Astrocyte of the cerebellum (primary cell): ENCODE data around the gene PHF23.
A peak's percentile ranks its signal among the peaks of the same experiment; 100 is the strongest.

Experiments used
- DNase-seq: peaks from one replicate; pipeline ENCODE4 v3.0.0-alpha.2; 2011; ENCODE audit warnings: low read depth
- H3K4me3 ChIP-seq: 2 replicates; pipeline ENCODE4 v1.5.1; 2011; ENCODE audit warnings: mild to moderate bottlenecking, low read depth, low read length, moderate library complexity
- in situ Hi-C: cut with HindIII; loops from 2 replicates; pipeline ENCODE4 v1.10.0; 2017; ENCODE audit warnings: low sequenced_read_pairs
- TF ChIP-seq, protein P1 (sequence below): IDR thresholded peaks from 2 replicates; pipeline ENCODE4 v1.5.1; 2012; ENCODE audit warnings: low read length, low read depth, moderate library complexity, mild to moderate bottlenecking; ENCODE audit errors: missing control alignments

The PHF23 gene

DNA sequence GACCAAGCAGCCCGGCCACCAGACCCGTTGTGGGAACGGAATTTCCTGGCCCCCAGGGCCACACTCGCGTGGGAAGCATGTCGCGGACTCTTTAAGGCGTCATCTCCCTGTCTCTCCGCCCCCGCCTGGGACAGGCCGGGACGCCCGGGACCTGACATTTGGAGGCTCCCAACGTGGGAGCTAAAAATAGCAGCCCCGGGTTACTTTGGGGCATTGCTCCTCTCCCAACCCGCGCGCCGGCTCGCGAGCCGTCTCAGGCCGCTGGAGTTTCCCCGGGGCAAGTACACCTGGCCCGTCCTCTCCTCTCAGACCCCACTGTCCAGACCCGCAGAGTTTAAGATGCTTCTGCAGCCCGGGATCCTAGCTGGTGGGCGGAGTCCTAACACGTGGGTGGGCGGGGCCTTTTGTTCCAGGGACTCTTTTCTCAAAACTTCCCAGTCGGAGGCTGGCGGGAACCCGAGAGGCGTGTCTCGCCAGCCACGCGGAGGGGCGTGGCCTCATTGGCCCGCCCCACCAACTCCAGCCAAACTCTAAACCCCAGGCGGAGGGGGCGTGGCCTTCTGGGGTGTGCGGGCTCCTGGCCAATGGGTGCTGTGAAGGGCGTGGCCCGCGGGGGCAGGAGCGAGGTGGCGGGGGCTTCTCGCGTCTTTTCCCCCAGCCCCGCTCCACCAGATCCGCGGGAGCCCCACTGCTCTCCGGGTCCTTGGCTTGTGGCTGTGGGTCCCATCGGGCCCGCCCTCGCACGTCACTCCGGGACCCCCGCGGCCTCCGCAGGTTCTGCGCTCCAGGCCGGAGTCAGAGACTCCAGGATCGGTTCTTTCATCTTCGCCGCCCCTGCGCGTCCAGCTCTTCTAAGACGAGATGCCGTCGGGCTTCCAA is 42.1 kb upstream of the PHF23 start, which contains the start of gene SLC2A4:
Gene SLC2A4 (plus strand): TSS at position 645 of the 879 bp plus-strand sequence. CDS start 217 bp downstream, at position 862.
- in situ Hi-C loops: no loop called here

DNA sequence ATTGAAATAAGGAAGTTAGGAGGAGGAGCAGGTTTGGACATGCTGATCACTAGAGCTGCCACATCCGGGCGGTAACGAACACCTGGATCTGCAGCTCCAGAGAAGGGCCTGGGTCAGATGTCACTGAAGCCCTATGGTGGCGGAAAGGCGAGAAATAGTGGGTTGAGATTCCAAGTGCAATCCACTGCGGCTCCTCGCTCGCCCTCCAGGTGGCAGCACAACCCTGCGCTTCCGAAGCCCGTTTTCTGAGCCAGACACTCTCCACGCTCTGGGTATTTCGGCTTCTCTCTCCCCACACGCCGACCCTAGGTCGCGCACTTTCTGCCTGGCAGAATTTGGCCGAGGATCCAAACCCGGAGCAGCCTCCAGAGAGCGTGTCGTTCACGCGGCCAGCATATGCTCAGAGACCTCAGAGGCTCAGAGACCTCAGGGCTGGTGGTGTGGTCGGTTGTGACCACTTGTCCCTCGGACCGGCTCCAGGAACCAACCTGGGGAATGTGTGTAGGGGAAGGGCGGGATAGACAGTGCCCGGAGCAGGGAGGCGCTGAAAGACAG is 41.3 kb upstream of the PHF23 start:
- peak; percentile 53 for DNase-seq
- in situ Hi-C loops: no loop called here
- TF ChIP-seq, protein P1, sequence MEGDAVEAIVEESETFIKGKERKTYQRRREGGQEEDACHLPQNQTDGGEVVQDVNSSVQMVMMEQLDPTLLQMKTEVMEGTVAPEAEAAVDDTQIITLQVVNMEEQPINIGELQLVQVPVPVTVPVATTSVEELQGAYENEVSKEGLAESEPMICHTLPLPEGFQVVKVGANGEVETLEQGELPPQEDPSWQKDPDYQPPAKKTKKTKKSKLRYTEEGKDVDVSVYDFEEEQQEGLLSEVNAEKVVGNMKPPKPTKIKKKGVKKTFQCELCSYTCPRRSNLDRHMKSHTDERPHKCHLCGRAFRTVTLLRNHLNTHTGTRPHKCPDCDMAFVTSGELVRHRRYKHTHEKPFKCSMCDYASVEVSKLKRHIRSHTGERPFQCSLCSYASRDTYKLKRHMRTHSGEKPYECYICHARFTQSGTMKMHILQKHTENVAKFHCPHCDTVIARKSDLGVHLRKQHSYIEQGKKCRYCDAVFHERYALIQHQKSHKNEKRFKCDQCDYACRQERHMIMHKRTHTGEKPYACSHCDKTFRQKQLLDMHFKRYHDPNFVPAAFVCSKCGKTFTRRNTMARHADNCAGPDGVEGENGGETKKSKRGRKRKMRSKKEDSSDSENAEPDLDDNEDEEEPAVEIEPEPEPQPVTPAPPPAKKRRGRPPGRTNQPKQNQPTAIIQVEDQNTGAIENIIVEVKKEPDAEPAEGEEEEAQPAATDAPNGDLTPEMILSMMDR: peak; percentile 89
- H3K4me3 ChIP-seq: peak overlapping the region; percentile 31

More for the DNA sequence above, 42.1 kb upstream of the PHF23 start, which contains the start of gene SLC2A4:
- H3K4me3 ChIP-seq: peak within 1 kb of the TSS; percentile 31
- DNase-seq: peak; percentile 67
- TF ChIP-seq, protein P1: no peak

DNA sequence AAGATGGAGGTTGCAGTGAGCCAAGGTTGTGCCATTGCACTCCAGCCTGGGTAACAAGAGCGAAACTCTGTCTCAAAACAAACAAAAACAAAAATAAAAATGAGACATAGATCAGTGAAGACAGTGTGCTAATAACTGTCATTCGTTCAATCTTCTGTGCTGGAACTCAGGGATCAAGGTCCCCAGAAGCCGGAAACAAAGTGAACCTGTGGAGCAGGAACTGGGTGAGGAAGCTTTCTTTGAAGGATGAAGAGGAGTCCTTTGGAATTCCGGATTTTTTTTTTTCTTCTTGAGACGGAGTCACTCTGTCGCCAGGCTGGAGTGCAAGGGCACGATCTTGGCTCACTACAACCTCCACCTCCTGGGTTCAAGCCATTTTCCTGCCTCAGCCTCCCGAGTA is 40.2 kb upstream of the PHF23 start:
- TF ChIP-seq, protein P1: no peak
- DNase-seq: no peak
- in situ Hi-C loops: no loop called here
- no peak overlapping the region for H3K4me3 ChIP-seq

DNA sequence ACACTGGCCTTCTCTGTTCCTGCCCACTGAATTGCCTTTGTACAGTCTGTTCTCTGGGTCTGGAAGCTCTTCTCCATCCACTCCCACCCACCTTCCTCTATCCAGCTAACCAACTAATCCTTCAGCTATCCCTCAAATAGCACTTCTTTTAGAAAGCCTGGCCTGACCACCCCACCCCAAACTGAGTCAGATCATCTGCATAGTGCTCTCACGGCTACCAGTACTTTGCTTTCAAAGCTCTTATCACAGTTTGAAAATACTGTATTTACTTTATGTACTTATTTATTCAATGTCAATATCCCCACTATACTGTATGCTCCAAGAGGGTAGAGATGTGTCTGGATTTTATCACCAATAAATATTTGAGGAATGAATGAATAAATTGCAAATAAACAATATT is 27.5 kb upstream of the PHF23 start:
- DNase-seq: no peak
- H3K4me3 ChIP-seq: no peak overlapping the region
- TF ChIP-seq, protein P1: no peak
- in situ Hi-C loops: no loop called here

DNA sequence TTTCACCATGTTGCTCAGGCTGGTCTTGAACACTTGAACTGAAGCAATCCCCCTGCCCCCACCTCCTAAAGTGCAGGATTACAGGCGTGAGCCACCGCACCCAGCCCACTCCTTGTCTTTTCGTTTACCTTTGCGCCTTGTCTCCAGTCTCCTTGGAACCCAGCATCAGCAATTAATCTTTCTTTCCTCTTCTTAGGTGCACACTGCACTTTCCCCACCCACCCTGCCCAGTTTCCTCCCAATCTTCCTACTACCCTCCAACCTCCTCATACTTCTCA is 24.5 kb upstream of the PHF23 start:
- in situ Hi-C loops: no loop called here
- TF ChIP-seq, protein P1: no peak
- no peak overlapping the region for H3K4me3 ChIP-seq
- no peak for DNase-seq

DNA sequence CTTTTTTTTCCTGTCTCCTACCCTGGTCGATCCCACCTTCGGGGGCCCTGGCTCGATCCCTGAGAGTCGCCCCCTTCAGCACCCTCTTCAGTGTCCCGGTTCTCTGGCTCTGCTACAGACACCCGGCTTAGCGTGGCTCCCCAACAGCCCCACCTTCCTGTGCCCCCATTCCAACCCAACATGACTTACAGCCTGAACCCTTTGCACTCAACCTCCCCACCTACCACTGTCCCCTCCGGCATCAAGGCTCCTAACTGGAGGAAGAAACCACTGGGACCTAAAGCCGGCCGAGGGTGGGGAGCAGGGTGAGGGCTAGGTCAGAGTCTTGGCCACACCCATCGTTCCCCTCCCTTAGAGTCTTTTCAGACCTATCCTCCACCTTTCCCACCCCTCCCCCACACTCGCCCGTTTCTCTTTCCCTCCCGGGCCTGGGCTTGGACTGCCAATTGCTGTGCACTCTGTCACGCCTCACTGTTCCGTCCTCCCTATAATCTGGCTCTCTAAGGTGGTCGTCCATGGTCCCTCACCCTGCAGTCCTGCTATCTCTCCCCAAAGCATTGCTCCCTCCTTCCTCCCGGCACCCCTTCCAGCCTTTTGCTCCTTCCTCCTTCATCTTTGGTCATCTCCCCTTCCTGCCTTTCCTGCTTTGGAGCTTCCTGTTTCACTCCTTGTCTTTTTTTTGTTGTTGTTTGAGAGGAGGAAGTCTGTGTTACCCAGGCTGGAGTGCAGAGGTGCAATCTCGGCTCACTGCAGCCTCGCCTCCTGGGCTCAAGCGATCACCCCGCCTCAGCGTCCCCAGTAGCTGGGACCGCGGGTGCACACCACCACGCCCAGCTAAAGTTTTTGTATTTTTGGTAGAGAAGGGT is 23.9 kb upstream of the PHF23 start:
- no peak overlapping the region for H3K4me3 ChIP-seq
- in situ Hi-C loops: no loop called here
- TF ChIP-seq, protein P1: no peak
- DNase-seq: no peak
